Mesendoderm (in vitro differentiated cells): ENCODE measurements around the gene SDK2.
A peak's percentile ranks its signal among the peaks of the same experiment; 100 is the strongest.

Source experiments
- DNase-seq: peaks from one replicate; pipeline ENCODE4 v3.0.0; 2013
- H2AK5ac ChIP-seq: 2 replicates; pipeline ENCODE4 v1.6.1; 2013; ENCODE audit warnings: low read length, inconsistent platforms
- H2BK120ac ChIP-seq: 2 replicates; pipeline ENCODE4 v1.6.1; 2013; ENCODE audit warnings: low read depth, mild to moderate bottlenecking, low read length, moderate library complexity, mixed read lengths
- H2BK15ac ChIP-seq: replicated peaks from 2 replicates; pipeline ENCODE4 v1.6.1; 2013; ENCODE audit warnings: low read depth, mild to moderate bottlenecking, moderate library complexity
- H2BK5ac ChIP-seq: 2 replicates; pipeline ENCODE4 v1.6.1; 2013; ENCODE audit warnings: low read length, inconsistent platforms
- H3K18ac ChIP-seq: 2 replicates; pipeline ENCODE4 v1.6.1; 2013; ENCODE audit warnings: mild to moderate bottlenecking, low read length, mixed read lengths
- H3K23ac ChIP-seq: one replicate; pipeline ENCODE4 v1.6.1; 2013; ENCODE audit warnings: low read length
- H3K27ac ChIP-seq: 2 replicates; pipeline ENCODE4 v1.5.1; 2013; ENCODE audit warnings: low read depth, mild to moderate bottlenecking, inconsistent platforms, low read length, moderate library complexity
- H3K27me3 ChIP-seq: 2 replicates; pipeline ENCODE4 v1.6.1; 2013; ENCODE audit warnings: low read length, control low read depth, mild to moderate bottlenecking, inconsistent platforms; ENCODE audit not compliant: insufficient read depth, poor library complexity
- H3K36me3 ChIP-seq: 2 replicates; pipeline ENCODE4 v1.6.1; 2013; ENCODE audit warnings: low read length, inconsistent platforms; ENCODE audit not compliant: control insufficient read depth, insufficient read depth
- H3K4ac ChIP-seq: one replicate; pipeline ENCODE4 v1.6.1; 2013; ENCODE audit warnings: low read depth, mild to moderate bottlenecking, low read length, moderate library complexity
- H3K4me1 ChIP-seq: 2 replicates; pipeline ENCODE4 v1.6.1; 2013; ENCODE audit warnings: low read depth, low read length, inconsistent platforms; ENCODE audit not compliant: control insufficient read depth
- H3K4me2 ChIP-seq: 2 replicates; pipeline ENCODE4 v1.6.1; 2013; ENCODE audit warnings: low read length
- H3K4me3 ChIP-seq: 2 replicates; pipeline ENCODE4 v1.5.1; 2013; ENCODE audit warnings: mild to moderate bottlenecking, low read length
- H3K56ac ChIP-seq: one replicate; pipeline ENCODE4 v1.6.1; 2013; ENCODE audit warnings: low read length
- H3K79me1 ChIP-seq: 2 replicates; pipeline ENCODE4 v1.6.1; 2013; ENCODE audit warnings: low read length, inconsistent platforms
- H3K79me2 ChIP-seq: 2 replicates; pipeline ENCODE4 v1.6.1; 2013; ENCODE audit warnings: mild to moderate bottlenecking, low read length; ENCODE audit not compliant: control insufficient read depth, insufficient read depth
- H3K9ac ChIP-seq: 2 replicates; pipeline ENCODE4 v1.6.1; 2013; ENCODE audit warnings: low read length, inconsistent platforms
- H4K5ac ChIP-seq: one replicate; pipeline ENCODE4 v1.6.1; 2013; ENCODE audit warnings: low read length
- H4K8ac ChIP-seq: one replicate; pipeline ENCODE4 v1.6.1; 2013; ENCODE audit warnings: low read depth, mild to moderate bottlenecking, control low read depth, low read length, moderate library complexity
- WGBS: extraction: QIAGEN DNeasy Blood & Tissue Kit; methylation state at CpG from one replicate; pipeline ENCODE4 v1.1.7; 2013; ENCODE audit warnings: low lambda C conversion rate, missing lambda C conversion rate; ENCODE audit not compliant: insufficient coverage; ENCODE audit errors: extremely low coverage; 5-methylcytosine and 5-hydroxymethylcytosine counted together

Gene SDK2

DNA sequence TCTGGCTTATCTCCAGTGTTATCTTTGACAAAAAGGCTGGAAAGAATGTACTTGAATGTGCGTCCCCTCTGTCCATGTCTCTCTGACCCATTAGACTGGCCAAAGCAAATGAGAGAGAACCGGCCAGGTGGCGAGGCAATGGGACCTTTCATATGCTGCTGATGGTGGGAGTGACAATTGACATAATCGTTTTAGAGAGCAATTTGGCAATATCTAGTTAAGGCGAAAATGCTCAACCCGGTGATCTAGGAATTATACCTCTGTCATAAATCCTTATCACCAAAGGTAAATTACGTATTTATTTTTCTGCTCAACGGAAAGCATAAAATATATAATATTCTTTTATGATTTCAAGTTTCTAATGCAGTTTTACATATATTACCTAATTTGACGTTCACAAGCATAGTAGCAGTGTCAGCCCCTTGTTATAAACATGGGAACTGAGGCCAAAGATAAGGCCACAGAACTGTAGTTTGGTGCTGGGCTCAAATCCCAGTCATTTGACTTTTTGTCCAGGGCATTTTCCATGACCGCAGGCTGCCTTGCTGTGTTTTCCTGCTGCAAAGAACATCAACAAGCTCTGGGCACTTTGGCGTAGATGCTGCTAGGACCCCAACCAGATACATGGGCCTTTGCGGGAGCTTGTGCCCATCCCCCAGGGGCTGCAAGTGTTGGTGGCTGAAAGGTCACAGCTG, 14.7 kb upstream of the SDK2 start:
- no peak for DNase-seq
- H3K27me3 ChIP-seq = no peaks in the 10 kb centered on the region
- no CpG with 5 or more reads among the region's 12 CpGs for WGBS

DNA sequence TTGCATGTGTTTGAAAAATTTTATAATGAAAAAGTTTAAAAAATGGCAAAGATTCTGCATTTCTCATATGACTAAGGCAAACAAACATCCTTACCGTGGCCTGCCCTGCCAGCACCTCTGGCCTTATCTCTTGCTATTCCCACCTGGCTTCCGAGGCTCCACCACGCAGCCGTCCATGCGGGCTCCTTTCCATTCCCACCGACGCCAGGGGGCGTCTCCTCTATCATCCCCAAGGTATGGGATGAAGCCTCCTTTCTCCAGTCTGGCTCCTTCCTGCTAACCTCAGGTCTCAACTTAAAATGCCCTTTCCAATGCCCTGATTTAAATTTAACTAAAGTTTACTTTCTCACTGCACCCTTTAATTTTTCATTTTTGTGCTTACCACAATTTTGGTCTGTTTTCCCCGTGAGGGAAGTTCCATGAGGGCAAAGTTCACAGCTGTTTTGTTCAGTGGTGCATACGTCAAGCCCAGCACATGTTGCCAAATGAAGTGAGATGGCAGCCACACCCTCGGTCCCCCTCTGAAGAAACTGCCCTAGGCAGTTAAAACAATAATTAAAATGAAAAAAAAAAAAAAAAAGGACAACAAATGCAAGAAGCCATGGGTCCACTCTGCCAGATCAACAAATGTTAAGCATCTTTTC, 13.3 kb upstream of the SDK2 start:
- Histone ChIP-seq H3K4me3 (no peak overlapping the region), H3K27me3 (no peaks in the 10 kb centered on the region), H3K9ac (no peak overlapping the region), H3K18ac (no peak overlapping the region), H3K56ac (no peak overlapping the region), H2BK120ac (no peak overlapping the region), H2AK5ac (no peak overlapping the region), H3K27ac (no peak overlapping the region), H3K36me3 (no peaks in the 10 kb centered on the region), H2BK15ac (no peak overlapping the region), H3K4me1 (no peaks in the 10 kb centered on the region), H4K8ac (no peak overlapping the region), H4K5ac (no peak overlapping the region), H3K79me2 (no peaks in the 10 kb centered on the region), H3K4ac (no peak overlapping the region), H2BK5ac (no peak overlapping the region), H3K79me1 (no peaks in the 10 kb centered on the region), H3K4me2 (no peak overlapping the region), H3K23ac (no peak overlapping the region)
- DNase-seq = peak; percentile 84
- WGBS = no CpG with 5 or more reads among the region's 11 CpGs

More for the DNA sequence above, 14.7 kb upstream of the SDK2 start:
- no peak overlapping the region for H3K27ac ChIP-seq
- H3K56ac ChIP-seq = no peak overlapping the region
- no peak overlapping the region for H2BK15ac ChIP-seq
- no peak overlapping the region for H3K4me3 ChIP-seq
- no peak overlapping the region for H2AK5ac ChIP-seq
- no peak overlapping the region for H3K23ac ChIP-seq
- H3K36me3 ChIP-seq = no peaks in the 10 kb centered on the region
- H3K18ac ChIP-seq = no peak overlapping the region
- H3K79me2 ChIP-seq = no peaks in the 10 kb centered on the region
- no peak overlapping the region for H3K9ac ChIP-seq
- H3K4me2 ChIP-seq = no peak overlapping the region
- H2BK5ac ChIP-seq = no peak overlapping the region
- no peaks in the 10 kb centered on the region for H3K4me1 ChIP-seq
- no peak overlapping the region for H2BK120ac ChIP-seq
- H4K8ac ChIP-seq = no peak overlapping the region
- H4K5ac ChIP-seq = no peak overlapping the region
- no peak overlapping the region for H3K4ac ChIP-seq
- no peaks in the 10 kb centered on the region for H3K79me1 ChIP-seq

DNA sequence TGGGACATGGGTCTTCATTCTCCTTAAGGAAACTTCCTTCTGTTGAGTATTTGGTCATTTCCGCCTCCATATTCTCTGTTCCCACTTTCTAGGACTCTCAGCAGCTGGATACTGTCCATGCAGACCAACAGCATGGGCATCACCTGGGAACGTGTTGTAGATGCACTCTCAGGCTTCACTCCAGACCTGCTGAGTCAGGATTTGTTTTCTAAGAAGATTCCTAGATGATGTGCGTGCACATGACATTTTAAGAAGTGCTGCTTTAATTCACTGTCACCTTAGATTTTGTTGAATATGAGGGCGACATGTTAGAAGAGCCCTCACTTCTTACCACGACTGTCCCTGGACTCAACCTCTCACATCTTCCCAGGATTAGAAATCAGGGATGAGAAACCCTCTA, 10.0 kb upstream of the SDK2 start:
- H3K23ac ChIP-seq = no peak overlapping the region
- DNase-seq = no peak
- H3K27me3 ChIP-seq = no peaks in the 10 kb centered on the region
- H4K5ac ChIP-seq = no peak overlapping the region
- H2AK5ac ChIP-seq = no peak overlapping the region
- H3K79me1 ChIP-seq = no peaks in the 10 kb centered on the region
- H3K27ac ChIP-seq = no peak overlapping the region
- H3K18ac ChIP-seq = no peak overlapping the region
- no peak overlapping the region for H3K9ac ChIP-seq
- no peak overlapping the region for H3K56ac ChIP-seq
- no peaks in the 10 kb centered on the region for H3K4me1 ChIP-seq
- H3K36me3 ChIP-seq = no peaks in the 10 kb centered on the region
- H3K4me2 ChIP-seq = no peak overlapping the region
- H2BK120ac ChIP-seq = no peak overlapping the region
- H3K4me3 ChIP-seq = no peak overlapping the region
- H4K8ac ChIP-seq = no peak overlapping the region
- WGBS = no CpG with 5 or more reads among the region's 5 CpGs
- no peak overlapping the region for H2BK15ac ChIP-seq
- no peaks in the 10 kb centered on the region for H3K79me2 ChIP-seq
- no peak overlapping the region for H2BK5ac ChIP-seq
- no peak overlapping the region for H3K4ac ChIP-seq

DNA sequence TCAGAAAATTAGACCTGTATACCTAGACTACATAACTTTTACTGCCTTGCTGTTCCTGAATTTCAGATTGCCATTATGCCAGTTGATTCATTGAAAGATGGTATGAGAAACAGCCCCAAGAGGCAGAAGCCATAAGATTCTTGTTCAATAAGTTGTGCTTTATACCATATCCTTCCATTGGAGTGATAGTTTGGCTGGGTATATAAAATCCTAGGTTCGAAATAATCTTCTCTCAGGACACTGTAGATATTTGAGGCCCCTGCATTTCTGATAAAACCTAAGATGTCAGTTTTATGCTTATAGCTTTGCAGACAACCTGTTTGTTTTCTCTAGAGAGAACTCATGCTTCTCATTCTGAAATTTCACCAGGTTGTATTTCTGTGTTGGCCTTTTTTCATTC, 9.6 kb upstream of the SDK2 start:
- H3K56ac ChIP-seq = no peak overlapping the region
- H3K27ac ChIP-seq = no peak overlapping the region
- H2BK15ac ChIP-seq = no peak overlapping the region
- no peaks in the 10 kb centered on the region for H3K4me1 ChIP-seq
- H3K79me2 ChIP-seq = no peaks in the 10 kb centered on the region
- no peaks in the 10 kb centered on the region for H3K27me3 ChIP-seq
- H2AK5ac ChIP-seq = no peak overlapping the region
- H3K23ac ChIP-seq = no peak overlapping the region
- H2BK120ac ChIP-seq = no peak overlapping the region
- H3K9ac ChIP-seq = no peak overlapping the region
- no peaks in the 10 kb centered on the region for H3K36me3 ChIP-seq
- DNase-seq = no peak
- no peak overlapping the region for H4K8ac ChIP-seq
- no peaks in the 10 kb centered on the region for H3K79me1 ChIP-seq
- no peak overlapping the region for H3K18ac ChIP-seq
- no peak overlapping the region for H2BK5ac ChIP-seq
- no peak overlapping the region for H3K4me3 ChIP-seq
- WGBS = no CpG with 5 or more reads among the region's 1 CpG
- no peak overlapping the region for H3K4ac ChIP-seq
- no peak overlapping the region for H4K5ac ChIP-seq
- H3K4me2 ChIP-seq = no peak overlapping the region

DNA sequence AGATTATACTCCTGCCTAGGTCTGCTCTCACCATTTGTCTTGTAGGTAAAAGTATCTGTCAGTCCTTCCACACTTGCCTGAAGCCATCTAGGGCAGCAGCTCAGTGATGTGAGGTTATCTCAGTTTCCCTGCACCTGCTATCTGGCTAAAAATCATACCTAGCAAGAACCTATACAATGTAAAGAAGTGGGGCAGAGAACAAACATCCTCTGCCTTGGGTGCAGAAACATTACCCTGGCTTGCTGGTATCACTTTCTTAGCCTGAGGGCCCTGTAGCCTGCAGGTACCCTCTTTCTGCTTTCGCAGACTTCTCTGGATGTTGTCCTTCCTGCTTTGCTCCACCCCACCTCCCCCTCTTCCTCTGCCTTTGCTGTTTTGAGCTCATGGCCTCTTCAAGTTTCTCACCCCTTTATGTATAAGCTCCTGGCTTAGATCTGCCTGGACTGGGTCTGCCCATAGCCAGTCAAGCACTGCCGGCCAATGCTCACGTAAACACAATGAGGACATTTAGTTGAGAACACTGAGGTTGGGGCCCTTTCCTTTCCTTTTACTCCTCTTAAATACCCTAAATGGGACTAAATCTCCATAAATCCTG, 8.7 kb upstream of the SDK2 start:
- H3K36me3 ChIP-seq = no peaks in the 10 kb centered on the region
- no peaks in the 10 kb centered on the region for H3K79me2 ChIP-seq
- H3K4me1 ChIP-seq = no peaks in the 10 kb centered on the region
- no peak overlapping the region for H4K5ac ChIP-seq
- H2AK5ac ChIP-seq = no peak overlapping the region
- WGBS = no CpG with 5 or more reads among the region's 3 CpGs
- H3K18ac ChIP-seq = no peak overlapping the region
- H3K4ac ChIP-seq = no peak overlapping the region
- H3K23ac ChIP-seq = no peak overlapping the region
- H2BK120ac ChIP-seq = no peak overlapping the region
- no peak overlapping the region for H2BK5ac ChIP-seq
- no peak for DNase-seq
- no peak overlapping the region for H3K9ac ChIP-seq
- no peaks in the 10 kb centered on the region for H3K27me3 ChIP-seq
- no peak overlapping the region for H4K8ac ChIP-seq
- H3K4me3 ChIP-seq = no peak overlapping the region
- no peak overlapping the region for H3K56ac ChIP-seq
- H3K79me1 ChIP-seq = no peaks in the 10 kb centered on the region
- H3K4me2 ChIP-seq = no peak overlapping the region
- no peak overlapping the region for H2BK15ac ChIP-seq
- H3K27ac ChIP-seq = no peak overlapping the region
